Heart right ventricle (tissue), 16 donors: ENCODE data around the gene HMCN2. TPM values are rescaled to one million over a fixed set of nuclear protein-coding genes. Genes with fewer than 3 reads are reported as not detected.

Experiments used
- ATAC-seq, 8 donors: fragments of 200-7000 bp; cut with Tn5 transposase; one replicate each; pipeline ENCODE4 v1.9.1; 2020; ENCODE audit warnings: mild to moderate bottlenecking in 8 of 8, moderate library complexity in 8 of 8, moderate number of reproducible peaks in 1 of 8
- DNase-seq, 2 donors: peaks; one replicate each; pipeline ENCODE4 v3.0.0-alpha.2; 2020
- H3K27ac ChIP-seq, 10 donors: fragments of 200-600 bp; sonication (generic) in 2 of 10; one replicate each; pipeline versions ENCODE4 v1.5.0 to v1.8.0; 2020 to 2022; ENCODE audit warnings: mild to moderate bottlenecking in 3 of 10
- H3K27me3 ChIP-seq, 7 donors: fragments of 200-600 bp; one replicate each; pipeline ENCODE4 v1.8.0; 2021 to 2022; ENCODE audit warnings: mild to moderate bottlenecking in 2 of 7
- H3K36me3 ChIP-seq, 9 donors: fragments of 200-600 bp; sonication (generic) in 1 of 9; one replicate each; pipeline versions ENCODE4 v1.5.0 to v1.8.0; 2020 to 2022; ENCODE audit warnings: mild to moderate bottlenecking in 2 of 9
- H3K4me1 ChIP-seq, 9 donors: fragments of 200-600 bp; sonication (generic) in 1 of 9; one replicate each; pipeline versions ENCODE4 v1.5.0 to v1.8.0; 2020 to 2022; ENCODE audit warnings: mild to moderate bottlenecking in 4 of 9
- H3K4me3 ChIP-seq, 10 donors: fragments of 200-600 bp; sonication (generic) in 2 of 10; one replicate each; pipeline versions ENCODE4 v1.5.0 to v1.8.0; 2020 to 2022; ENCODE audit warnings: mild to moderate bottlenecking in 7 of 10, moderate library complexity in 2 of 10
- H3K9me3 ChIP-seq, 11 donors: fragments of 200-600 bp in 10 of 11; sonication (generic) in 2 of 11; one replicate each; pipeline versions ENCODE4 v1.5.0 to v1.8.0; 2013 to 2022; ENCODE audit warnings: mild to moderate bottlenecking in 2 of 11, control low read depth in 1 of 11, moderate library complexity in 1 of 11
- WGBS, 2 donors: extraction: QIAGEN DNeasy Blood & Tissue Kit; methylation state at CpG; one replicate each; pipeline ENCODE4 v1.1.7; 2013; ENCODE audit warnings: inconsistent platforms in 1 of 2; 5-methylcytosine and 5-hydroxymethylcytosine counted together
- intact Hi-C, 10 donors: fragments of 100-400 bp; cut with DNase I; formaldehyde crosslinking; loops; one replicate each; pipeline versions ENCODE4 v1.11.1 to v1.14.2; 2022
- polyA plus RNA-seq, 2 donors: library from polyadenylated mRNA; stranded (reverse); fragments of 200-250 nt; gene quantifications; one replicate each; pipeline ENCODE4 v1.2.3, GENCODE V29; 2013
- total RNA-seq, 10 donors: library from RNA; stranded (reverse); fragmentation: NEBNext Ultra II Directional in 3 of 10; extraction: Animal tissue kit (Norgen Biotek cat#: 25700) in 3 of 10; gene quantifications; one replicate each; pipeline versions ENCODE4 v1.2.1 to v1.2.4, GENCODE V29; 2021 to 2023
- TF ChIP-seq, protein P1 (sequence below), 9 donors: fragments of 200-600 bp; sonication (generic) in 2 of 9; IDR thresholded peaks; one replicate each; pipeline versions ENCODE4 v1.5.0 to v1.8.0; 2021 to 2022; ENCODE audit warnings: antibody characterized with exemption in 9 of 9, mild to moderate bottlenecking in 5 of 9, moderate library complexity in 1 of 9
- donor health status: Arrhythmogenic right ventricular cardiomyopathy.
- donor health status: ischemic (EF 13 %, LVEDD 7.1; RV severe dilation, severe dysfunction).
- donor health status: healthy with polysubstance abuse.
- donor health status: DM: no; HTN: yes; CAD: no.
- donor health status: DM: no; HTN: no; CAD: no.
- donor health status: ischemic (EF 25% LVEDD 6.9; RV normal size, moderate dysfunction).
- donor health status: ischemic (EF 25% LVEDD 5.7; RV mildly dilated, moderate dysfunction).
- donor health status: healthy.
- donor health status: DM: yes; HTN: yes; CAD: no.
- donor health status: Ischemic cardiomyopathy.
- donor health status: ischemic (EF 35%, LVEDD 5.7; RV mildly dilated, moderate dysfunction).
- donor health status: nonischemic (EF 11% LVEDD 7.7; RV severe dilation, severe dysfunction).
- donor health status: DM: yes; HTN: yes; CAD: no.
- donor health status: PGD.
- donor health status: ischemic (EF 29% LVEDD 5.4; RV normal size, mild dysfunction).
- donor health status: nonischemic (EF 23%, LVEDD 6.1; RV moderate dilation, normal function).

HMCN2 gene
- total and polyA plus RNA-seq, 12 donors, result 2.6 to 10.2 (median 4.9) TPM

DNA sequence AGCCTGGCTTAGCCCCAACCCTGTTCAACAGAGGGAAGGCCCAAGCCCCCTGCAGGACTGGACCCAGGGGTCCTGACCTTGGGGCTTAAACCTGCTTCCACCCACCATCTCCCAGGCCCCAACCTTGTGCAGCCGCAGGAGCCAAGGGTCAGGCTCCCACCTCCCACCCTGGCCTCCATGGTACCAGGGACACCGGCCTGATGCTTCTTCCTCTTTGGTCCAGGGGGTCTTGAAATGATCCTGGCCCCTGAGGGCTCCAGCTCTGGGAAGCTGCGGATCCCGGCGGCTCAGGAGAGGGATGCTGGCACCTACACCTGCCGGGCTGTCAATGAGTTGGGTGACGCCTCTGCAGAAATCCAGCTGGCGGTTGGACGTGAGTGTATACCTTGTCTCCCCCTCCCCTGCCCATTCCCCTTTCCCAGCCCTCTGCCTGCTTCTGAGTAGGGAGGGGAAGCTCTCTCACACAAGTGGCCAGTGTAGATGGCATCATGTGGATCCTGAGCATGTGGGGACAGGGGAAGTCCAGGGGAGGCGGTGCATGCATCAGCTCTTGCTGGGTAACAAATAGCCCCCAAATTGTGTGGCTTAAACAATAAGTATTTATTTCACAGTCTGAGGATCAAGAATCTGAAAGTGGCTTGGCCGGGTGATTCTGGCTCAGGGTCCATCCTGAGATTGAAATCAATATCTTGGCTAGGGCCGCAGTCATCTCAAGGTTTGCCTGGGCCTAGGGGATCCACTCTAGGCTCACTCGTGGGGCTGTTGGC lies 44.3 kb downstream of the HMCN2 start:
- Histone ChIP-seq H3K36me3 (peaks cover 0 to 19% (median 0%) of the 10 kb centered on the region in 9 donors), H3K4me1 (peaks cover 0 to 26% (median 4%) of the 10 kb centered on the region in 9 donors), H3K27ac (no peak overlapping the region), H3K4me3 (no peak overlapping the region), H3K27me3 (no peaks in the 10 kb centered on the region), H3K9me3 (no peaks in the 10 kb centered on the region)
- TF ChIP-seq, protein P1, sequence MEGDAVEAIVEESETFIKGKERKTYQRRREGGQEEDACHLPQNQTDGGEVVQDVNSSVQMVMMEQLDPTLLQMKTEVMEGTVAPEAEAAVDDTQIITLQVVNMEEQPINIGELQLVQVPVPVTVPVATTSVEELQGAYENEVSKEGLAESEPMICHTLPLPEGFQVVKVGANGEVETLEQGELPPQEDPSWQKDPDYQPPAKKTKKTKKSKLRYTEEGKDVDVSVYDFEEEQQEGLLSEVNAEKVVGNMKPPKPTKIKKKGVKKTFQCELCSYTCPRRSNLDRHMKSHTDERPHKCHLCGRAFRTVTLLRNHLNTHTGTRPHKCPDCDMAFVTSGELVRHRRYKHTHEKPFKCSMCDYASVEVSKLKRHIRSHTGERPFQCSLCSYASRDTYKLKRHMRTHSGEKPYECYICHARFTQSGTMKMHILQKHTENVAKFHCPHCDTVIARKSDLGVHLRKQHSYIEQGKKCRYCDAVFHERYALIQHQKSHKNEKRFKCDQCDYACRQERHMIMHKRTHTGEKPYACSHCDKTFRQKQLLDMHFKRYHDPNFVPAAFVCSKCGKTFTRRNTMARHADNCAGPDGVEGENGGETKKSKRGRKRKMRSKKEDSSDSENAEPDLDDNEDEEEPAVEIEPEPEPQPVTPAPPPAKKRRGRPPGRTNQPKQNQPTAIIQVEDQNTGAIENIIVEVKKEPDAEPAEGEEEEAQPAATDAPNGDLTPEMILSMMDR (IDR thresholded peaks at IDR 0.05), result no peak
- no peak for ATAC-seq
- intact Hi-C loops, result no loop called here
- DNase-seq, result no peak
- WGBS, 2 donors, result 94 to 98% methylated on average over 13 of the region's 13 CpGs

DNA sequence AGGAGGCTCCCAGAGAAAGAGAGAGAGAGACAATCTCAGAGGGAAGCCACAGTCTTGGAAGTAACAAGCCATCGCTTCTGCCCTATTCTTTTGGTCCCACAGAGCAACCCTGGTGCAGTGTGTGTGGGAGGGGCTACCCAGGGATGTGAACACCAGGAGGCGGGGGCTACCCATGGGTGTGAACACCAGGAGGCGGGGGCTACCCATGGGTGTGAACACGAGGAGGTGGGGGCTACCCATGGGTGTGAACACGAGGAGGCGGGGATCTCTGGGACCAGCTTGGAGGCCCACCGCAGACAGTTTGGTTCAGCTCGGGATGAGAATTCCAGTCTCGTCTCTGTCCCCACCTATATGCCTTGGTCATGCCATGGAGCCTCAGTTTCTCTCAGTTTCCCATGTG lies 44.9 kb downstream of the HMCN2 start:
- H3K27me3 ChIP-seq, result no peaks in the 10 kb centered on the region
- WGBS, 2 donors, result 95 to 96% methylated on average over 9 of the region's 9 CpGs
- intact Hi-C loops, result no loop called here
- peaks cover 0 to 20% (median 4%) of the 10 kb centered on the region in 9 donors for H3K4me1 ChIP-seq
- H3K9me3 ChIP-seq, result no peaks in the 10 kb centered on the region
- no peak for ATAC-seq
- no peak overlapping the region for H3K27ac ChIP-seq
- TF ChIP-seq, protein P1 (IDR thresholded peaks at IDR 0.05), result no peak
- DNase-seq, result no peak
- peaks cover 0 to 19% (median 0%) of the 10 kb centered on the region in 9 donors for H3K36me3 ChIP-seq
- no peak overlapping the region for H3K4me3 ChIP-seq

DNA sequence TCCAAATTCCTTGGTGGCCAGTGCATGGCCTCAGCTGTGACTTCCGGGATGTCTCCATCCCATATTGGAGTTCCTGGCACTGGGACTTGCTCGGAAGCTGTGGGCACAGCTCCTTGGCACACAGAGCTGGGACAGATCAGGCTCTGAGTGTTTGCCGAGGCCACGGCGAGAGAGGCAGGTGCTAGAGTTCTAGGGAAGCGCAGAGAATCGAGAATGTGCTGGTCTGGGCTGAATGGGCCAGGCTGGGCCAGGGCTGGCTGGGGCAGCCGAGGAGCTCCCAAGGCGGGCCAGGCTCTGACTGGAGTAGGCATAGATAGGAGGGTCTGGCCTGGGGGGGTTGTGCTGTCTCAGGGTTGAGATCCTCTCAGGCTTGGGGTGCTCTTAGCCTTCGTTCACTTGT lies 45.4 kb downstream of the HMCN2 start:
- ATAC-seq, result no peak
- no peak overlapping the region for H3K4me3 ChIP-seq
- 83 to 93% methylated on average over 10 of the region's 10 CpGs for WGBS, 2 donors

DNA sequence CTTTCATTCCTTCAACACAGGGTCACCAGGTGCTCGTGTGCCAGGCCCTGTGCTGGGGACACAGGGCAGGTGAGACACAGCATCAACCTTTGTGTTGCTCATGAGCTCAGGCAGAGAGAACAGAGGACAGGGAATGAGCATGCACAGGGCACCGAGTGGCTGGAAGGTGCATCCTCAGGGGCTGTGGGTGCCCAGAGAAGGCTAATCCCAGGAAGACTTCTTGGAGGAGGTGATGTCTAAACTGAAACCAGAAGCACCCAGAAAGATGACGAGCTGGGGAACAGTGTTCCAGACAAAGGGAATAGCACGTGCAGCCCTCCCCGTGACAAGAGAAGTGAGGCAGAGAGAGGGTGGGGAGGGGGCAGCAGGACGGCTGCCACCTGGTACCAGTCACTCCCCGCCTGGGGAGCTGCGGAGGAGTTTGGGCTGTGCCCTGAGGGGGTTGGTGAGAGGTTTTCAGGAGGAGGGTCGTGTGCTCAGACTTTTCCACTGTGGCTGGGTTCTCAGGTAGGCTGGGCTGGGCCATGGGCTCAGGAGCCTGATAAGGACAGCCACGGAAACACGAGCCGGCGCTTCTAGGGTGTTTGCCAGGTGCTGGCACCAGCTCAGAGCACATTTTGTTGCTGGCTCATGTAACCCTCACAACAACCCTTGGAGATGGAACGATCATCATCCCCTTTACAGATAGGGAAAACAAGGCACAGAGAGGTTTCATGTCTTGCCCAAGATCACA lies 46.0 kb downstream of the HMCN2 start:
- intact Hi-C loops, result no loop called here
- H3K27ac ChIP-seq, result no peak overlapping the region

More for the DNA sequence above, 45.4 kb downstream of the HMCN2 start:
- Histone ChIP-seq H3K4me1 (peaks cover 0 to 15% (median 0%) of the 10 kb centered on the region in 9 donors), H3K27ac (no peak overlapping the region), H3K27me3 (no peaks in the 10 kb centered on the region), H3K9me3 (no peaks in the 10 kb centered on the region), H3K36me3 (peaks cover 0 to 17% (median 0%) of the 10 kb centered on the region in 9 donors)
- intact Hi-C loops, result no loop called here
- TF ChIP-seq, protein P1 (IDR thresholded peaks at IDR 0.05), result no peak
- no peak for DNase-seq

More for the DNA sequence above, 46.0 kb downstream of the HMCN2 start:
- no peaks in the 10 kb centered on the region for H3K27me3 ChIP-seq
- H3K4me3 ChIP-seq, result no peak overlapping the region
- TF ChIP-seq, protein P1 (IDR thresholded peaks at IDR 0.05), result no peak
- ATAC-seq (no peak), DNase-seq (no peak)
- H3K9me3 ChIP-seq, result no peaks in the 10 kb centered on the region
- WGBS, 2 donors, result 68 to 75% methylated on average over 14 of the region's 14 CpGs
- peaks cover 0 to 12% (median 0%) of the 10 kb centered on the region in 9 donors for H3K36me3 ChIP-seq
- peaks cover 0 to 13% (median 0%) of the 10 kb centered on the region in 9 donors for H3K4me1 ChIP-seq
